RWPE1 (cell line): ENCODE data around the gene DCAF12.
"Not testable (repeated sequence)": the region's sequence is repeated elsewhere in the genome, so short reads cannot be mapped to it uniquely, and the experiment has no call there.

Source experiments
- CTCF ChIA-PET: fragments of 350-600 bp; sonication (Branson Sonifier 250); formaldehyde crosslinking; extraction: SDS; loops from one replicate; lab custom pipeline; 2021; lab: Yijun Ruan, JAX
- POLR2A ChIA-PET: fragments of 400-600 bp; formaldehyde crosslinking; extraction: SDS; loops from one replicate; lab custom pipeline; 2020; ENCODE audit warnings: antibody characterized with exemption; ENCODE audit not compliant: low non-redundant PET; lab: Yijun Ruan, JAX
- DNase-seq: peaks from one replicate; pipeline ENCODE4 v3.0.0; 2012; ENCODE audit warnings: low spot score
- H3K27ac ChIP-seq: fragments of 450-650 bp; 2 replicates; pipeline ENCODE4 v1.5.1; 2017
- CTCF ChIP-seq: fragments of 450-650 bp; conservative IDR thresholded peaks from 2 replicates; pipeline ENCODE4 v1.5.1; 2017; ENCODE audit warnings: low read depth, mild to moderate bottlenecking

The DCAF12 gene

GRCh38 chr9:34145165-34145564 lies 18.7 kb upstream of the DCAF12 start:
- H3K27ac ChIP-seq: no peak overlapping the region
- DNase-seq: no peak
- ChIA-PET CTCF (interaction anchor here (0.6 kb wide), 1 partner anchor 11 kb away, joined by 8 read pairs; no protein-coding TSS in a partner anchor), POLR2A (interaction anchor here (0.6 kb wide), 1 partner anchor 23 kb away, joined by 3 read pairs; no protein-coding TSS in a partner anchor)
- TF ChIP-seq CTCF: no peak

- POLR2A ChIA-PET: interaction anchor here (0.6 kb wide), 1 partner anchor 37 kb away, joined by 3 read pairs; no protein-coding TSS in a partner anchor
- H3K27ac ChIP-seq: no peak overlapping the region
- CTCF ChIA-PET: no interaction called here
- TF ChIP-seq CTCF: no peak
- DNase-seq: no peak
Observed at GRCh38 chr9:34143116-34143515, 16.6 kb upstream of the DCAF12 start.

GRCh38 chr9:34140853-34141252 lies 14.4 kb upstream of the DCAF12 start:
- no peak overlapping the region for H3K27ac ChIP-seq
- ChIA-PET CTCF (no interaction called here), POLR2A (no interaction called here)
- TF ChIP-seq CTCF: no peak
- no peak for DNase-seq

- TF ChIP-seq CTCF: peak; percentile 42; the same call in 1 of the 2 replicates
- ChIA-PET CTCF (interaction anchor here (0.6 to 0.7 kb wide), 7 partner anchors 11 to 175 kb away, joined by 3 to 8 read pairs (median 3); no protein-coding TSS in a partner anchor), POLR2A (no interaction called here)
- DNase-seq: peak; percentile 35
- no peak overlapping the region for H3K27ac ChIP-seq
Observed at GRCh38 chr9:34139477-34140146, 13.1 kb upstream of the DCAF12 start.

GRCh38 chr9:34138644-34139043 lies 12.1 kb upstream of the DCAF12 start:
- CTCF ChIA-PET, H3K27ac ChIP-seq, DNase-seq, POLR2A ChIA-PET: not testable (repeated sequence)

GRCh38 chr9:34134521-34134920 lies 8.0 kb upstream of the DCAF12 start:
- no peak for DNase-seq
- POLR2A ChIA-PET: no interaction called here
- no peak for TF ChIP-seq CTCF
- CTCF ChIA-PET: no interaction called here
- no peak overlapping the region for H3K27ac ChIP-seq

GRCh38 chr9:34133436-34133949 lies 7.0 kb upstream of the DCAF12 start:
- ChIA-PET POLR2A (no interaction called here), CTCF (no interaction called here)
- TF ChIP-seq CTCF: no peak
- no peak for DNase-seq
- H3K27ac ChIP-seq: no peak overlapping the region
